HG03103 (cell line): Measurements from ENCODE around the gene TUFM.
"Not testable (repeated sequence)": the region's sequence is repeated elsewhere in the genome, so short reads cannot be mapped to it uniquely, and the experiment has no call there.

Source experiments
- ATAC-seq: cut with Tn5 transposase; IDR thresholded peaks from one replicate; pipeline ENCODE4 v1.9.1; 2021; ENCODE audit warnings: low read depth; ENCODE audit not compliant: unreplicated experiment

TUFM gene

DNA sequence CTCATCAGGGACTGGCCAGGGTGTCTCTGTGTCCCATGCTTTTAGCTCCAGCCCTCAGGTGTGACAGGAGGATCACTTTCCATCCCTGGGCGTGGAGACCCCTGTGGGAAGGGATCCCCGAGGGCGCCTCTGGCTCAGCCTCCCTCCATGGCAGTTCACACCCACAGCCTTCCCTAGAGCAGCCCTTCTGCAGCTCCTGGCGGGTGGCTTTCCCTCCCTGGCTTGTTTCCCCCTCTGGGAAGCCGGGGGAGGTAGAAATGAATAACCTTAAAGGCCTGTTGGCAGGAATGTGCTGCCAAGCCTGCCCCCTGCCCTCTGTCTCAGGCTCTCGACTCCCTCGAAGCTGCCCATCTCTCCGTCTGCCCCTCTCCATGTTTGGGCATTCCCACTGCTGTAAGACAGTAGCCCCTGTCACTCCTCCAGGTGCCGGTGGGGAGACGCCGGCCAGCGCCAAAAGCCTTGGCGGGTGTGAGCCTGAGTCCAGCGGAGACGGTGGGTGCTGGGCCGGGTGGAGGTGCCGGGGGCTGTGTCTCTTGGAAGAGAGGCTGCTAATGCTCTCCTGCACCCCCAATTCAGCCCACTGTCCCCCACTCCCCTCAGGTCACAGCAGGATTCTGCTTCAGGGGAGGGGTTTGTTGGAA, 30.0 kb upstream of the TUFM start:
- no peak for ATAC-seq

DNA sequence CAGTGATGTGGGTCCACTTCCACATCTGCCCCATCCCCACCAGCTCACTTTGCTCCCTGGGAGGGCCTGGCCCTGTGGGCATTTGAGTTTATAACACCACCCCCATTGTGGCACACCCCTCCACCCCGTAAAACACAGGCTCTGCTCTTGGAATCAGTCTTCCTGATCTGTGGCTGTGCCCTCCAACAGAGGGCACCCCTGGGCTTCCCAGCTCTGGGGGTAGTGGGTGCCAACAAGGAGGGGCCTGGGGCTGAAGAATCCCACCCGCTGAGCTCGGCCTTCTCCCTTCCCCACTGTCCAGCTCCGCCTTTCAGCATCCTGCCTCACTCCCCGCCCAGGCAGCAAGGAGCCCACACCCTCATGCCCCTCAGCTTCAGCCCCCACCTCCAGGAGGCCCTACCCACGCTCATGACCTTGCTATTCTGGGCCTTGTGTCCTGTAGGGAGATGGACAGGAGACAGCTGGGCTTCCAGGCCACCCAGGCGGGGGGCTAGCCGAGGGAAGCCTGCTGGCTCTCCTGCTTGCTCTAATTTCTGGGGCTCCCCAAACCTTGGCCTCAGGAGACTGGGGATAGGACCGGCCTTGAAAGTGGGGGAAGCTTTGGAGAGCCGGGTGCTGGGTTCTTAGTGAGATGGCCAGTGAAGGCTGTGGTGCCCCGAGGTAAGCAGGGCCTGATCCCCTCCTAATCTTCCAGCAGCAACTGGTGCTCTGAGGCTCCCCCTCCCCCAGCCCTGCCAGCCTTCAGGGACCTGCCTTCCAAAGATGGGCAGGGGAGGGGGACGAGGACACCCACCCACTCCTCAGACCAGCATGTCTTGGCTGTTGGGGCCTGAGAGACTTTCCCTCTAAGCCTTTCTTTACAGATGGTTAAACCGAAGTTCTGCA, 29.2 kb upstream of the TUFM start:
- no peak for ATAC-seq

DNA sequence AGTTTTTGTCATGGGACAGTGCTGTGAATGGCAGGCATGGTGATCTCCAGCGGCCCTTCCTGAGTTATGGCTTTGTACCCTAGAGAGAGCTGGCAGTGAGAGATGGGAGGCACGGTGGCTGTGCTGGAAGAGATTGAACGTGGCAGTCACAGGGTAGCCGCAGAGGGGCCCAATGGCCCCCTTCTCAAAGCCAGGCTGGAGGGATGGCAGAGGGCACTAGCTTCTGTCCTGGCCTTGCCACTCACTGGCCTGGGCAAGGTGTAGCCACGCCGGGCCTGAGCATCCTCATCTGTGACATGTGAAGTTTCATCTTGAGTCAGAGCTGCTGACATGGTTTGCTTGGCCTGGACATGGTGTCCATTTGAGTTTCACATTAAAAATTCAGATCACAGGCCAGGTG, 28.3 kb upstream of the TUFM start:
- ATAC-seq, result no peak

DNA sequence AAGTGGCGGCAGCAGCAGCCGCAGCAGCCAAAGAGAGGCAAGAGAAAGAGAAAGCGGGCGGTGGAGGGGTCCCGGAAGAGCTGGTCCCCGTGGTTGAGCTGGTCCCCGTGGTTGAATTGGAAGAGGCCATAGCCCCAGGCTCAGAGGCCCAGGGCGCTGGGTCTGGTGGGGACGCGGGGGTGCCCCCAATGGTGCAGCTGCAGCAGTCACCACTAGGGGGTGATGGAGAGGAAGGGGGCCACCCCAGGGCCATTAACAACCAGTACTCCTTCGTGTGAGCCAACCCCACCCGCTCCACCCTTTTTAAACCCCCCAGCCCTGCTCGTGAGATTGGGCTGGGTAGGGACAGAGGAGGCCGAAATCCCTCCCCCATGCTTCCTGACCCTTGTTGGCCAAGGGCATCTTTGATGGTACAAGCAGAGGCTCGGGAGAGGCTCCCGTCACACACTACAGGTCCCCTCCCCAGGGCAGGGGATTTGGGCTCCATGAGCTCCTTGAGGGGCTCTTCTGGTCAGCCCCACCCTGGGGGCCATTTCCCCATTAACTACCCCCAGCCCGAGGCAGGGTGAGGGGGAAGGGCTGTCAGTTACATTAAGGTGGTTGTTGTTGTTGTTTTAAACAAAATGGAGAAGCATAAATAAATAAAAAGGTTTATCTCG, 27.5 kb upstream of the TUFM start:
- no peak for ATAC-seq

DNA sequence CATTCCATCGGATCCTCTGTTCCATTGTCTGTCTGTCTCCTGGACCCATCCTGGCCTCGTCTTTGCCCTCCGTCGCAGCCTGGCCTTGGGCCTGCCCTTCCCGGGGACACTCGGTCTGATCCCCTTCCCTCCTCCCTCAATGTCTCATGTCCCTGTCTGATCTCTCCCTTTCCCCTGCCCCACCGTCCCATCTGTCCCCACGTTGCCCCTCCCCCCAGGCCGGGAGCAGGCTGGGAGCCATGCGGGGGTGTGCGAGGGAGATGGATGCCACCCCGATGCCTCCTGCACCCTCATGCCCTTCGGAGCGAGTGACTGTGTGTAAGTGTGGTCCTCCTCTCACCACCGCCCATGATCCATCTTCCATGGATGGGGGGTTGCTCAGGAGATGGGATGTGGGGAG, 26.8 kb upstream of the TUFM start:
- no peak for ATAC-seq

DNA sequence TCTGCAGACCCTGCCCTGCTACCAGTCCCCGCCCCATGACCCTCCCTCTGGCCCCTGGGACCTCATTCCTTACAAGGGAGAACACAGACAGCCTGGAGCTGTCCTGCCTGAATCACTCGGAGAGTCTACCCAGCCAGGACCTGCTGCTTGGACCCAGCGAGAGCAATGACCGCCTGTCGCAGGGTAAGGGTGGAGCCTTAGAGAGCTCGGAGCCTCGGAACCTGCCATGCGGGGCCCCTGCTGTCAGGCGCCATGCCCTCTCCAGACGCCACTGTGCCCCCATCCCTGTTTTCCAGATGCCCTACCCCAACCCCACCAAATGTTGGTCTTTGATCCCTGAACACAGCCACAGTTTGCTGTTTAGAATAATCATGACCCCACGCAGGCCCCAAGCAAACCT, 23.1 kb upstream of the TUFM start:
- no peak for ATAC-seq

DNA sequence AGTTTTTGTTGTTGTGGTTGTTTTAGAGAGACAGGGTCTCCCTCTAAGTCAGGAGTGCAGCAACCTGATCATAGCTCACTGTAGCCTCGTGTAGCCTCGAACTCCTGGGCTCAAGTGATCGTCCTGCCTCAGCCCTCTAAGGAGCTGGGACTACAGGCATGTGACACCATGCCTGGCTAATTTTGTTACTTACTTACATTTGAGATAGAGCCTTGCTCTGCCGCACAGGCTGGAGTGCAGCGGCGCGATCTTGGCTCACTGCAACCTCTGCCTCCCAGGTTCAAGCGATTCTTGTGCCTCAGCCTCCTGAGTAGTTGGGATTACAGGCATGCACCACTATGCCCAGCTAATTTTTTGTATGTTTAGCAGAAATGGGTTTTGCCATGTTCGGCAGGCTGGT, 21.5 kb upstream of the TUFM start:
- ATAC-seq, result not testable (repeated sequence)

DNA sequence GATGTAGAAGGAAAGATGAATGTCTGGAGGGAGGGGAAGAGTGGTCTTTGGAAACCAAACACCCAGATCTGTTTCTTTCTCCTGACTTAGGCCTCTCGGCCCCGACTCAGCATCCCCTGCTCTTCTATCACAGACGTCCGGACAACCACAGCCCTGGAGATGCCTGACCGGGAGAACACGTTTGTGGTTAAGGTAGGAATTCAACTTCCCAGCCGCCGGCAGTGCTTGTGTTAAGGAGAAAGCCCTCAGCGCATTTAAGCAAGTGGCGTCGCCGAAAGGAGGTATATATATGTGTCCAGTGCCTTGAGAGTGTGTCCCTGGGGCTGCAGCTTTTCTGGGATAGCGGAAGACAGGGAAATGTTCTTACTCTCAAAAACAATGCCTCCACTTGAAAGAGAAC, 21.1 kb upstream of the TUFM start:
- ATAC-seq, result no peak

DNA sequence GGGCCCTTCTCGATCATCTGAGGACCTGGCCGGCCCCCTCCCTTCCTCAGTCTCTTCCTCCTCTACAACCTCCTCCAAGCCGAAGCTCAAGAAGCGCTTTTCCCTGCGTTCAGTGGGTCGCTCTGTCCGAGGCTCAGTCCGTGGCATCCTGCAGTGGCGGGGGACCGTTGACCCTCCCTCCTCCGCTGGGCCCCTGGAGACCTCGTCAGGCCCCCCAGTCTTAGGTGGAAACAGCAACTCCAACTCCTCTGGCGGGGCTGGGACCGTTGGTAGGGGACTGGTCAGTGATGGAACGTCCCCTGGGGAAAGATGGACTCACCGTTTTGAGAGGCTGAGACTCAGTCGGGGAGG, 20.3 kb upstream of the TUFM start:
- no peak for ATAC-seq

DNA sequence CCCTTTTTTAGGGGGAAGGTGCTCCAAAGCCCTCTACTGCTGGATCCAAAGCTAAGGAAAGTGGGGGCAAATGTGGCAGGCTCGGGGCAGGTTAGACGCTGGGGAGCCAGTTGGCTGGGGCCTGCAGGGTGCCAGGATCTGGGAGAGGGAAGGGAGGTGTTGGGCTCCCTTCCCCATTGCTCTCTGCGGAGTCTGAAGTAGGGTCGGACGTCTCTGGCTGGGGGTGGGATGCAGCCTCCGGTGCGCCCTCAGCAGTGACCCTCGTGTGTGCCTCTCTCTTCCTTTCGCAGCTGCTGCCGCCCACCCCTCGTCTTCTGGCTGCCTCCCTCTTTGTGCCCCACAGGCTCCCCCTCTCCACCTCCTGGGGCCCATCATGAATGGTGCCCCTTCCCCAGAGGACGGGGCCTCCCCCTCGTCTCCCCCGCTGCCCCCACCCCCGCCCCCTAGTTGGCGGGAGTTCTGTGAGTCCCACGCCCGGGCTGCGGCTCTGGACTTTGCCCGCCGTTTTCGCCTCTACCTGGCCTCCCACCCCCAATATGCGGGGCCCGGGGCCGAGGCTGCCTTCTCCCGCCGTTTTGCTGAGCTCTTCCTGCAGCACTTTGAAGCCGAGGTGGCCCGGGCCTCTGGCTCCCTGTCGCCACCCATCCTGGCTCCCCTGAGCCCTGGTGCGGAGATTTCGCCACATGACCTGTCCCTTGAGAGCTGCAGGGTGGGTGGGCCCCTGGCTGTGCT, 19.7 kb upstream of the TUFM start:
- no peak for ATAC-seq

DNA sequence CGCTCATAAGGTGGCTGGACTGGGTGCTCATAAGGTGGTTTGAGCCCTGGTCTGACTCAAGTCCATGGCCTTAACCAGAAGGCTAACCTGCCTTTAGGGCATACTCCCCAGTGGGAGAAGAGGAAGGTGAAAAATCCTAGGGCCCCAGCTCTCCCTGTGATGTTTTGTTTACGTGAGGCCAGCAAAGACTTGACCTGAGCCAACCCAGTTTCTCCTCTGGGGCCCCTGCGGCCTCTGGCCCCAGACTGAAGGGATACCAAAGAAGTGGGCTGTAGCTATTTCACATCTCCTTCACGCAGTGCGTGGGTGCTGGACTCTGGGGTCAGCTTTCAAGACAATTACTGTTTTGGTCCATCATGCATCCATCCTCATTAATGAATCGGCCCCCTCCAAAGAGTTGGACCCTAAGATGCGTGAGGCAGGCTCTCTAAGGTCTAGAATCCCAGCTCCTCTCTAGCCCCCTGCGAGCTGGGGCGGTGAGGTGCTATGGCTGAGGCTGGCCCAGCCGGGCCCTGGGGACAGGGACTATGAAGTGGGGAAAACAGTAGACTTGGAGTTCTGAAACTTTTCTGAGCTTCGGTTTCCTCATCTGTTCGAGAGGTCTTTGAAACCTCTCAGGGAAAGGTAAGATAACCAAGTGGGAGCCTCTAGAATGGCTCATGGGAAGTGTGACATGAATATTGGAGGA, 19.0 kb upstream of the TUFM start:
- no peak for ATAC-seq

DNA sequence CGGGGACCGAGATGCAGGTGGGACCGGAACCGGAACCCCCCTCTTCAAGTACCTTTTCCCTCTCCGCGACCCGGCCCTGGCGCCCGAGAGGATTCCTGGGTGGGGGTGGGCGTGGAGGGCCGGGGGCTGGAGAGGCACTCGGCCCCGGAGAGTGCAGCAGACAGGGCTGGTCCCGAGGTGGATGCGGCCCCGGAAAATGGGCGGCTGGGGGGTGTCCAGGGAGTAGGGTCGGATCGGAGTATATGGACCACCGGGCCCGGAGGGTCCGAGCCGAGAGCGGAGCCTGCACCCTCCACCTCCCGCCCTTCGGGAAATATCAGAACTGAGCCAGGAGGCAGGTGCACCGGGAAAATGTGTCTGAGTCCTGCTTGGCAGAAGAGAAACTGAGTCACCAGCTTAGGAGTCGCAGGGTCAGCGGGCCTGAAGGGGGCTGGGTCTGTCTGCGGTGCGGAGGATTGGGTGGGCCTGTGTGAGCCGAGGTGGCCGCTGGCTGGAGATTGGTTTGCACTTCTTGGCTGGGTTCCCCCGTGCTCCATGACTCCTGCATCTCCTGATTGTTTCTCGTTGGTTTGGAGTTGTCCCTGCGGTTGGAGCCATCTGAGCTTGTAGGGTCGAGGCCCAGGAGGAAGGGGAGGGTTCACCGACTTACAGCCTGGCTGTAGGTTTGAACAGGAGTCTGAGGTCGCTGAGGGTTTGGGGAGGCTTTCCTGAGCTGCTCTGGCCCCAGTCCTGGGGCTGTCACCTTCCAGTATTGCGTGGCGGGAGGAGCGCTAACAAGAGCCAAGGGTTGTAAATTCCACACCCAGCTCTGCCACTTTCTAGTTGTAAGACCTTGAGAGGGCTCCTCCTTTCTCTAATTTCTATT, 18.0 kb upstream of the TUFM start:
- ATAC-seq, result no peak

DNA sequence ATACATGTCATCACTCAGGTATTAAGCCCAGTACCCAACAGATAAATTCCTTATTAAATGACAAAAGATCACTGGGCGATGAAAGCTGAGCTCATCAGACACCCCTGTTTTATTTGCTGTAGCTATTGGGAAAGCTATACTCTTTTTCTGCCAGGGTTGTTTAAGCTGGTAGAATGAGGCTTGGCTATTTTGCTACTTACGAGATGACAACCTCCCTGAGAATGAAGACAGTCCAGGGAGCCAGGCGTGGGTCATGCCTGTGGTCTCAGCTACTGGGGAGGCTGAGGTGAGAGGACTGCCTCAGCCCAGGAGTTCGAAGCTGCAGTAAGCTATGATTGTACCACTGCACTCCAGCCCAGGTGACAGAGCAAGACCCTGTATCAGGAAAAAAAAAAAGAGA, 13.2 kb upstream of the TUFM start:
- ATAC-seq, result no peak

DNA sequence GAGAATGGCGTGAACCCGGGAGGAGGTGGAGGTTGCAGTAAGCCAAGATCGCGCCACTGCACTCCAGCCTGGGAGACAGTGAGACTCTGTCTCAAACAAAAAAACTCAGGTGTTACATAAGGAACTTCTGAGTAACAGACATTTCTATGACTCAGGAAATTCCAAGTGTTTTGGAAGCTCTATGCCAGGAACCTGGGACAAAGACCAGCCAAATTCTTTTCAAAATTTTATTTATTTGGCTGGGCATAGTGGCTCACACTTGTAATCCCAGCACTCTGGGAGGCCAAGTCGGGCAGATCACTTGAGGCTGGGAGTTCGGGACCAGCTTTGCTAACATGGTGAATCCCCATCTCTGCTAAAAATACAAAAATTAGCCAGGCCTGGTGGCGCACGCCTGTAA, 12.3 kb upstream of the TUFM start:
- no peak for ATAC-seq

DNA sequence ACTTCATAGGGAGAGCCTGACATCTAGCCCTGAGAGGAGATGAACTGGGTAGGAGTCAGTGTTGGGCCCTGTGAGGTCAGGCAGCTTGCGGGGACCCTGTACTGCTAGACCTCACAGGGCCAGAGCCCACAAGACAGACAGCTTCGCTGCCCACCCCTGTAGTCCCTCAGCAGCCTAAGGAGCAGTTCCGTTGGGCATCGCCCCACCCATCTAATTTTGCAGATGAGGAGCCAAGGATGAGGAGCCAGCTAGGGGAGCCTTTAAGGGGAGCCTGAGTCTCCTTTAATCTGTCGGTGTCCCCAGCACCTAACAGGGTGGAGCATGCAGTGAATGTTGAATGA, 755 bp upstream of the TUFM start:
- ATAC-seq, result peak; percentile 2

DNA sequence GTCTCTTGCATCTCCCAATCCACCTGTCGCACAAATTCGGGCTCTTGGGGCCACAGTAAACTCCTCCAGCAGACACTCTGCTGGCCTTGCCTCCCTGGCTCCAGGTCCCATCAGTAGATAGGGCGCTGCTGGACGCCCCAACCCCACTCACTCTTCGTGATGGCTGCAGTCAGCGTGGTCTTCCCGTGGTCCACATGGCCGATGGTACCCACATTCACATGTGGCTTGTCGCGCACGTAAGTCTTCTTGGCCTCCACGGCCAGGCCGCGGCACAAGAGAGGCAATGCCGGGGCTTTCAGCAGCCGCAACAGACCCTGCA, 428 bp downstream of the TUFM start:
- ATAC-seq, result no peak

DNA sequence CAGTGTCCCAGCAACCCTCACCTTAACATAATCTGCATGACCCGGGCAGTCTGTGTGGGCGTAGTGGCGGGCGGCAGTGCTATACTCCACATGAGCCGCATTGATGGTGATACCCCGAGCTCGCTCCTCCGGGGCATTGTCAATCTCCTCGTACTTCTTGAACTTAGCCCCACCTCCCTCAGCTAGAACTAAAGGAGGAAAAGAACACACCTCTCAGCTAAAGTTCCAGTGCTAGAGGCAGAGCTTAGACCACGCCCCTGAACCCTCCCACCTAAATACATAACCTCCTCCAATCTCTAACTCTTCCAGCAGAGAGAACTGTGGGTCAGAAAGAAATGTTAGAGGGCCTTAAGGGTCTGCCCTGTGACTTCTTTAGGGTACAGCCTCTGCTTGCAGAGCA, 855 bp downstream of the TUFM start:
- ATAC-seq, result no peak

DNA sequence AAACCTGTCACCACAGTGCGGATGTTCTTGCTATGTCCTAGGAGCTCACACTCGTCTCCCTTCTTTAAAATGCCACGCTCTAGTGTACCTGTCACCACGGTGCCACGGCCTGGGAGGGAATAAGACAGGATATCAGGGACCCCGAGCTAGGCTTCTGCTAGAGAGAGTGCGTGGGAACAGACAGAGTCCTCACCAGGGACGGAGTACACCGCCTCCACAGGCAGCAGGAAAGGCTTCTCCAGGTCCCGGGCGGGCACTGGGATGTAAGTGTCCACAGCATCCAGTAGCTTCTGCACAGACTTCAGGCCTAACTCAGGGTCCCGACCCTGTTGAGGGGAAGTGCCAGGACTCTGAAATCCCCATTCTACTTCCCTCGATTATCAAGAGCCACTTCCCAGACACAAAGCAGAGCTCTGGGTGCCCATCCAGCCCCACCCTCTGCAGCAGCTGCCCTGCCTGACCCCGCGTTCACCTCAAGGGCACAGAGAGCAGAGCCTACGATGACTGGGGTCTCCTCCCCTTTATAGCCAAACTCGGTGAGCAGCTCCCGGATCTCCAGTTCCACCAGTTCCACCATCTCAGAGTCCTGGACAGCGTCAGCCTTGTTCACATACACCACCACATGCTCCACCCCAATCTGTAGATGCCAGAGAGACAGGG, 1.8 kb downstream of the TUFM start:
- ATAC-seq, result no peak

DNA sequence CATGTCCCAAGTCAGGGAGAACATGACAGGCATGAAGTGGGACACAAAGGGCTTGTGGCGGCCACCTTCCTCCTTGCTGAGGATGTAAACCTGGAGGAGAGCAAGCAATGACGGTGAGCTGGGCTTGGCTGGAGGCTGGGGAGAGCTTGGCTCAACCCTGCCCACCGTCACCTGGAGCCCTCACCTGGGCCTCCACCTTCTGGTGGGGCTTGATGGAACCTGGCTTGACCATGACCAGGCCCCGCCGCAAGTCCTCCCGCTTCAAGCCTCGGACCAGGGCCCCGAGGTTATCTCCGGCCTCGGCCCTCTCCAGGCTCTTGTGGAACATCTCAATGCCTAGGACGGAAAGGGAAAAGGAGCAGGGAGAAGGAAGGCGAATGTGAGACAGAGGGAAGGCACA, 2.4 kb downstream of the TUFM start:
- ATAC-seq, result no peak
